AG09309 (cell line): ENCODE data around the gene MLH3.

Source experiments
- DNase-seq: peaks from one replicate; pipeline ENCODE4 v3.0.0-alpha.2; 2010; ENCODE audit warnings: low read depth
- H3K4me3 ChIP-seq: 2 replicates; pipeline ENCODE4 v1.5.1; 2011; ENCODE audit warnings: mild to moderate bottlenecking, low read depth, low read length, moderate library complexity; ENCODE audit not compliant: control insufficient read depth
- CTCF ChIP-seq: IDR thresholded peaks from 2 replicates; pipeline ENCODE4 v1.5.1; 2011; ENCODE audit warnings: mild to moderate bottlenecking, low read depth, low read length, inconsistent platforms; ENCODE audit not compliant: insufficient read depth, control insufficient read depth; ENCODE audit errors: missing control alignments

The MLH3 gene

GRCh38 chr14:75050852-75051555, at the start of gene MLH3:
TSS of gene MLH3 (minus strand) at chr14:75051467. CDS start at chr14:75049655, 1,812 bp downstream.
- TF ChIP-seq CTCF, result no peak
- no peak for DNase-seq
- peak within 1 kb of the TSS; percentile 14 for H3K4me3 ChIP-seq

- no peak overlapping the region for H3K4me3 ChIP-seq
- DNase-seq, result no peak
- TF ChIP-seq CTCF, result no peak
Observed at GRCh38 chr14:75098682-75099081, 47.4 kb upstream of the MLH3 start.

GRCh38 chr14:75098212-75098611, 46.9 kb upstream of the MLH3 start:
- no peak overlapping the region for H3K4me3 ChIP-seq
- no peak for DNase-seq
- no peak for TF ChIP-seq CTCF

GRCh38 chr14:75096959-75097358, 45.7 kb upstream of the MLH3 start:
- H3K4me3 ChIP-seq, result no peak overlapping the region
- TF ChIP-seq CTCF, result no peak
- no peak for DNase-seq

- no peak for TF ChIP-seq CTCF
- no peak for DNase-seq
- no peak overlapping the region for H3K4me3 ChIP-seq
Observed at GRCh38 chr14:75095690-75096089, 44.4 kb upstream of the MLH3 start.

GRCh38 chr14:75094896-75095295, 43.6 kb upstream of the MLH3 start:
- TF ChIP-seq CTCF, result no peak
- peak; percentile 32 for DNase-seq
- H3K4me3 ChIP-seq, result no peak overlapping the region
